AG10803 (cell line): ENCODE data around the gene TRDMT1.

ENCODE experiments used
- DNase-seq: peaks from one replicate; pipeline ENCODE4 v3.0.0; 2010; ENCODE audit warnings: low read depth
- H3K4me3 ChIP-seq: 2 replicates; pipeline ENCODE4 v1.5.1; 2011; ENCODE audit warnings: mild to moderate bottlenecking, low read length, control low read depth
- TF ChIP-seq, protein P1 (sequence below): conservative IDR thresholded peaks from 2 replicates; pipeline ENCODE4 v1.5.1; 2011; ENCODE audit warnings: mild to moderate bottlenecking, low read length, control low read depth, inconsistent platforms

The TRDMT1 gene

DNA sequence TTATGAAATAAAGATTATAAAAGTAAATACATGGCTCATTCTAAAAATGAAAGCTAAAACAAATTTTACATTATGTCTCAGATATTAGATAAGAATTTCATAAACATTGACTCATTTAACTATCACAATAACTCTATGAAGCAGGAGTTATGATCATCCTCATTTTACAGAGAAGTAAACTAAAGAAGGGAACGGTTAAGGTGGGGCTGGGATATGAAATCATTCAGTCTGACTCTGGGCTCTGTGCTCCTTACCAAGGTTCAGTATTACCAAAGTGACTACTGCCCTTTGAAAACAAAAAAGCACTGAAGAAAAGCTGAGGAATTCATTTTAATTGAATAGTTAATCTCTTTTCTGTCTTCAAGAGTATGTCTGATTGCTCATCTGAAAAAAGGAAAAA, 49.8 kb downstream of the TRDMT1 start:
- TF ChIP-seq, protein P1, sequence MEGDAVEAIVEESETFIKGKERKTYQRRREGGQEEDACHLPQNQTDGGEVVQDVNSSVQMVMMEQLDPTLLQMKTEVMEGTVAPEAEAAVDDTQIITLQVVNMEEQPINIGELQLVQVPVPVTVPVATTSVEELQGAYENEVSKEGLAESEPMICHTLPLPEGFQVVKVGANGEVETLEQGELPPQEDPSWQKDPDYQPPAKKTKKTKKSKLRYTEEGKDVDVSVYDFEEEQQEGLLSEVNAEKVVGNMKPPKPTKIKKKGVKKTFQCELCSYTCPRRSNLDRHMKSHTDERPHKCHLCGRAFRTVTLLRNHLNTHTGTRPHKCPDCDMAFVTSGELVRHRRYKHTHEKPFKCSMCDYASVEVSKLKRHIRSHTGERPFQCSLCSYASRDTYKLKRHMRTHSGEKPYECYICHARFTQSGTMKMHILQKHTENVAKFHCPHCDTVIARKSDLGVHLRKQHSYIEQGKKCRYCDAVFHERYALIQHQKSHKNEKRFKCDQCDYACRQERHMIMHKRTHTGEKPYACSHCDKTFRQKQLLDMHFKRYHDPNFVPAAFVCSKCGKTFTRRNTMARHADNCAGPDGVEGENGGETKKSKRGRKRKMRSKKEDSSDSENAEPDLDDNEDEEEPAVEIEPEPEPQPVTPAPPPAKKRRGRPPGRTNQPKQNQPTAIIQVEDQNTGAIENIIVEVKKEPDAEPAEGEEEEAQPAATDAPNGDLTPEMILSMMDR, result no peak
- no peak for DNase-seq
- H3K4me3 ChIP-seq, result no peak overlapping the region

DNA sequence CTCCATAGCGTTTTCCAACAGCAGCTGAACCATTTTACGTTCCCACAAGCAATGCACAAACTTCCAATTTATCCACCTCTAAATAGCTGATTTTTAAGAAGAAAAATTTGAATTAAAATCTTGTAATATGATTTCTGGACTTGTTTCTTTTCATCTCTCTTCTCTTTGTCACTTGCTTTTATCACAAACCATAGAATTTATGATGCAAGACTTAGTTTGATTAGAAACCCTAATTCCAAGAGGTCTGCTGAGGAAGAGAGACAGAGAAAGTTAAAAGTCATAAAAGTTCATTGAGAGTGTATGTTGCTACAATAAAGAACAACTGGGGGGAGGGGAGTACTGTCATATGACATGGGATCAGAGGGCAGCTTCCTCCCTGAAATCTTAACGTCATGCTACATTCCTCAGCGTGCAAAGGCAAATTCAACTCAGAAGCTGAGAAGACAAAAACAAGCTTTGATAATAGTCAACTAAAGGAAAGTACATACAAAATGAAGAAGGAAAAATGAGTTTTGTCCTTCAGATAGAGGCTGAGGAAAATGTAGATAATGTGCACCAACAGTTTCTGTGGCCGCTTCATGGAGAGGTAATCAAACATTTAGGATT, 53.5 kb downstream of the TRDMT1 start:
- TF ChIP-seq, protein P1, result no peak
- no peak for DNase-seq
- H3K4me3 ChIP-seq, result no peak overlapping the region

DNA sequence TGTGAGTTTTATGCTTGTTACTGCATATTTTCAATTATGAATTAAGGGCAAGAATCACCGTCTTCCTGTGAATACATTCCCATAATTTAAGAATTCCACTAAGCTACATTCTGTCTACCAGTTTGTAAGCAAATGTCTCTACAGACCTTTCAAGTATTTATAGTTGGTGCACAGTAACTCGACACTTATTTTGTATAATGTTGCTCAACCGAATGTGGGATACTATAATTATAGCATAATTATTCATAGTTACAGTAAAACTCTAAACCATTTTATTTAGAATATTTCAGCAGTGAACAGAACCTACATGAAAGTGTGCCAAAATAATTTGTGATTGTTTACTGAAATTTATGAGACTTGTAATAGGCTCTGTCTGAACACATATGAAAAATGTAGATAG, 54.6 kb downstream of the TRDMT1 start:
- no peak for DNase-seq
- no peak overlapping the region for H3K4me3 ChIP-seq
- TF ChIP-seq, protein P1, result no peak

GRCh38 chr10:17145239-17145638, 56.2 kb downstream of the TRDMT1 start:
- TF ChIP-seq, protein P1, result no peak
- no peak overlapping the region for H3K4me3 ChIP-seq
- no peak for DNase-seq

GRCh38 chr10:17144757-17145156, 56.7 kb downstream of the TRDMT1 start:
- no peak overlapping the region for H3K4me3 ChIP-seq
- TF ChIP-seq, protein P1, result no peak
- DNase-seq, result peak; percentile 22

GRCh38 chr10:17144032-17144431, 57.4 kb downstream of the TRDMT1 start:
- no peak overlapping the region for H3K4me3 ChIP-seq
- no peak for DNase-seq
- TF ChIP-seq, protein P1, result no peak

GRCh38 chr10:17143055-17143690, 58.3 kb downstream of the TRDMT1 start:
- TF ChIP-seq, protein P1, result no peak
- DNase-seq, result peak; percentile 58
- no peak overlapping the region for H3K4me3 ChIP-seq
